ENCODE results near the gene FIBIN.
"Not testable (repeated sequence)": the region's sequence is repeated elsewhere in the genome, so short reads cannot be mapped to it uniquely, and the experiment has no call there.

FIBIN gene

DNA sequence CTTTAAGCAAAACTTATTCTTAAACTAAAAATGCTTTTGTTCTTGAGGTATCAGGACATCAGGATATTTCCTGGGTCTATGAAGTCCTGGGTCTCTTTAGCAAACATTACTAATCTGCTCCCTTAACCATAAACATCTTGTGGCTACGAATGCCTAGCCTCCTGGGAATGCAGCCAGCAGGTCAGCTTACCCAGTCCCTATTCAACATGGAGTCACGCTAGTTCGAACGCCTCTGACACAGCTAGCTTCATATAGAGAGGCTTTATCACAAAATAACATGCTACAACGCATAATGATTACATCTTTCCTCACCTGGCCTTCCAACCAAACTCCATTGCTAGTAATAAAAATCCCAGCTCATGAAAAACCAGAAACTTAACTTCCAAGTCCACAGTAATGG, 17.5 kb upstream of the FIBIN start:
- no peak for DNase-seq (ENCODE audit: extremely low read depth in 1 of 2, low read depth in 1 of 2)

DNA sequence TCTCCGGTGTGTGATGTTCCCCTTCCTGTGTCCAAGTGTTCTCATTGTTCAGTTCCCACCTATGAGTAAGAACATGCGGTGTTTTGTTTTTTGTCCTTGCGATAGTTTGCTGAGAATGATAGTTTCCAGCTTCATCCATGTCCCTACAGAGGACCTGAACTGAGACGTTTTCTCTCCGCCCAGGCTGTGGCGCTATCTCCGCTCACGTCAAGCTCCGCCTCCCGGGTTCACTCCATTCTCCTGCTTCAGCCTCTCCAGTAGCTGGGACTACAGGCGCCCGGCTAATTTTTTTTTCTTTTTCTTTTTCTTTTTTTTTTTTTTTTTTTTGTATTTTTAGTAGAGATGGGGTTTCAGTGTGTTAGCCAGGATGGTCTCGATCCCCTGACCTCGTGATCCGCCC, 16.7 kb upstream of the FIBIN start:
- not testable (repeated sequence) for DNase-seq (ENCODE audit: extremely low read depth in 1 of 2, low read depth in 1 of 2)

DNA sequence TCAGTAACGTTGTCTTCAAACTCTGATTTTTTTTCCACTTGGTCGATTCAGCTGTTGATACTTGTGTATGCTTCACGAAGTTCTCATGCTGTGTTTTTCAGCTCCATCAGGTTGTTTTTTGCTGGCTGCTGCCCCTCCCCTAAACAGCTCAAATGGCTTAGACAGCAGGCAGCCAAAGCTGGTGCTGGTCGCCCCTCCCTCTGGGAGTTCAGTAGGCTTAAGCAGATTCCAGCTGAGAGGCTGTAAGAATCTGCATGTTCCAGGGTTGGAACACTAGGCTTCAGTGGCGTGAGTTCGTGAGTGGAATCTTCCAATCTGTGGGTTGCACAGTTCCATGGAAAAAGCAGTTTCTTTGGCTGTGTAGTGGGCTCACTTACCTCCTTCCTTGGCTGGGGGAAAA, 10.3 kb upstream of the FIBIN start:
- DNase-seq (ENCODE audit: extremely low read depth in 1 of 2, low read depth in 1 of 2), result no peak

DNA sequence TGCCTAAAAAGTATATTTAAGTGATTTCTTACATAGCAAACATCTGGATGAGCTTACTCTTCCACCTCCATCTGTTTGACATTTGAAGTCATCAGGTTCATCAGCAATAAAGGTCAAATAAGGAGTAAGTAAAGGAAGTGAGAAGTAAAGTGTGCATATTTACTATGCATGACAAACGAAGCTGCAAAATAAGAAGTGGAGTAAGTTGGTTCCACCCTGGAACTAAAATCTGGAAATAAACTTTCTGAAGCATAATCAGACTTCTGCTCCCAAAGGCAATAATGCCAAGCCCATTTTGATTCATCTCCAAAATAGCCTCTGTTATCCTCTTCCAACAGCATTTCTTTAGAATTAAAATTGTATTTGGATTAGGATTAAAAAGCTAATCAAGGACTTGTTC, 8.4 kb upstream of the FIBIN start:
- no peak for DNase-seq (ENCODE audit: extremely low read depth in 1 of 2, low read depth in 1 of 2)

DNA sequence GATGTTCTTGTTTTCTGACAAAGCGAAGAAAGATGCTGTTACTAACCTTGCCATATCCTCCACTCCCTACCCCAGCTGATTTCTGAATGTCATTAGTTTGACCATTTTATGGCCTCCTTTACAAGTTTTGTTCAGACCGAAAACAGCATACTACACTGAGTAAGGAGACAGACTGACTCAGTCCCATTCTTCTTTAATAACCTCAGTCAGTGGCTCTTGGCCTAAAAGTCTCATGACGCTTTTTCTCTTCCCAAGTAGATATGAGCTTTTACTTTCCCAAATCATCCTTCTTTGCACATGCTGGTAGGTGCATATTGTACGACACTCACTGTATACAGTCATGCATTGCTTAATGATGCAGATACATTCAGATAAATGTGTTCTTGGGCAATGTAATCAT, 8.0 kb upstream of the FIBIN start:
- no peak for DNase-seq (ENCODE audit: extremely low read depth in 1 of 2, low read depth in 1 of 2)

DNA sequence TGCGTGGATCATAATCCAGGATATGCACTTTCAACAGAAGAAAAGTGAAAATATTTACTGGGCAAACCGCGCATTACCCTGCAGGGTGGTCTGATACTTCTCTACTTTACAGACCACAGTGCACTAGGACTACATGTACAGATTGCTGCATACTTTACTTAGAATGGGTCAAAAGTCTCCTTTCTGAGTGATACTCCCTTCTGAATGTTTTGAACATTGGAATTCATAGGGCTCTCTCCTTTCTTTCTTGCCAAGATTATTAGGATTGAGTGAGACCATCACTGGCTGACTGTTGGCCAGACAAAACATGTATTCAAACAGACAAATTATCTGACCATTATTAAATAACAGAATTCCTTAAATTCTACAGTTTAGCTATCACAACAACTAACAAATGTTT, 6.6 kb upstream of the FIBIN start:
- no peak for DNase-seq (ENCODE audit: extremely low read depth in 1 of 2, low read depth in 1 of 2)

DNA sequence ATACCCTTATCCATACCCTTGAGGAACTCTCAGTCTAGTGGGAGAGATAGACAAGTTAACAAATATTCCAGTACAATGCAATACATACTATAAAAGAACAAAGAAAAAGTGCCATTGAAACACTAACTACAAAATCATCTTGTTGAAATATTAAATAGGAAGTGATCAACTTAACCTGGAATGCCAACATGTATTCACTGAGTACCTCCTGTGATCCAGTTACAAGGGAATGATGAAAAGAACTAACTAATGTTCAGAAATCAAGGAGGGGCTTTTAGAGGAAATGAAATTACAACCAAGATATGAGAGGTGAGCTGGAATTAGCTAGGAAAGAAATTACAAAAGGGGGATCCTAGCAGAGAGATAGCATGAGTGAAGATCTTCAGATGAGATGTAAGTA, 6.2 kb upstream of the FIBIN start:
- no peak for DNase-seq (ENCODE audit: extremely low read depth in 1 of 2, low read depth in 1 of 2)

DNA sequence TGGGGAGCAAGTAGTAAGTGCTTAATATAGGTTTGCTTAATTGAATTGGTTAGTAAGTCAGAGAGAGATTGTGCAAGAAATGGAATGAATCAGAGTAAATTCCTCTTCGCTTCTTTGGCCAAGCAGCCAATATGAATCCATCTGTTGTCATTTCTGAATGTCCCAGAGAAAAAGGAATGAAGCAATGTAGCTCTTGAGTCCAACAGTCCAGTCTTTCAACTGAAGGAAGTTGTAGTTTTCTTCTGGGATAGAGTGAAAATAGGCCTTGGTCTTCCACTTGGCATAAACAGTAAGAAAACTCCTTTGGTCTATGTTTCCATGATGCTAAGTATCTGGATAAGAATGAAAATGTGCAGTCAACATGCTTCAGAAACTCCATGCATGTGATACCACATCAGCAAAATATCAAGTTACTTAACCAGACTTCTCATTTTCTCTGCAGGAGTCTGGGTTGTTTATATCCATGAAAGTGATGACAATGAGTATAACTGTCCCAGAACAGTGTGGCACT, 1.8 kb upstream of the FIBIN start:
- no peak for DNase-seq (ENCODE audit: extremely low read depth in 1 of 2, low read depth in 1 of 2)

DNA sequence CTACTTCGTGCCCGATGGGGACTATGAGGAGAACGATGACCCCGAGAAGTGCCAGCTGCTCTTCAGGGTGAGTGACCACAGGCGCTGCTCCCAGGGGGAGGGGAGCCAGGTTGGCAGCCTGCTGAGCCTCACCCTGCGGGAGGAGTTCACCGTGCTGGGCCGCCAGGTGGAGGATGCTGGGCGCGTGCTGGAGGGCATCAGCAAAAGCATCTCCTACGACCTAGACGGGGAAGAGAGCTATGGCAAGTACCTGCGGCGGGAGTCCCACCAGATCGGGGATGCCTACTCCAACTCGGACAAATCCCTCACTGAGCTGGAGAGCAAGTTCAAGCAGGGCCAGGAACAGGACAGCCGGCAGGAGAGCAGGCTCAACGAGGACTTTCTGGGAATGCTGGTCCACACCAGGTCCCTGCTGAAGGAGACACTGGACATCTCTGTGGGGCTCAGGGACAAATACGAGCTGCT, 751 bp downstream of the FIBIN start:
- no peak for DNase-seq (ENCODE audit: extremely low read depth in 1 of 2, low read depth in 1 of 2)

DNA sequence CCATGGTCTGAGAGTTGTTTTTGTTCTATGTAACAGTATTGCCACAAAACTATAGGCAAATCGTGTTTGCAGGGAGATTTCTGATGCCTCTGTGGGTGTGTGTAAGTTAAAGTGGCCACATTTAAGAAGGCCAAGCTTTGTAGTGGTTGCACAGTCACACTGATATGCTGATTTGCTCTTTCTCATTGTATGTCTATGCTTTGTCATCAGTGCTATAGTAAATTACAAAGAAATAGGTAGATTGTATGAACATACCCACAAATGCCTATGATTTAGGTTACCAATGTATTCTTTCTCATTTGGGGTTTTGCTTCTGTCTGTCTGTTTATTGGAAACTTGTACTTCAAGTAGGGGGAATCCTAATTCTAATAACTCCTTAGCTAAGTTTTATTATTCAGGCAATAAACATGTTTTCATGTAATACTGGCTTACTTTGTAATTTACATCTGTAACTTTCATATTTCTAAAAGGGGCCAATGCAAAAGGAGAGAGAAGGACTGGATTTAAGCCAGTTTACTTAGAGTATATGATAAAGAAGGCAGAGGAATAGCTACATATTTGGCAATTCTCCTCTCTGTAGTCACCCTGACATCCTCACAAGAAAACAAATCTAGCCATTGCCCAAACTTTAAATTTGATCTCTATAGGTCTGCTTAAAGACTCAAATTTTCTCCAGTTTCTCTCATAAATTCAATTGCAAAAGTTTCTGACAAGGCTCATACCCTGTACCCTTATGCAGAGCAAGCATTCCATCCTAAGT, 2.0 kb downstream of the FIBIN start:
- DNase-seq (ENCODE audit: extremely low read depth in 1 of 2, low read depth in 1 of 2), result no peak

DNA sequence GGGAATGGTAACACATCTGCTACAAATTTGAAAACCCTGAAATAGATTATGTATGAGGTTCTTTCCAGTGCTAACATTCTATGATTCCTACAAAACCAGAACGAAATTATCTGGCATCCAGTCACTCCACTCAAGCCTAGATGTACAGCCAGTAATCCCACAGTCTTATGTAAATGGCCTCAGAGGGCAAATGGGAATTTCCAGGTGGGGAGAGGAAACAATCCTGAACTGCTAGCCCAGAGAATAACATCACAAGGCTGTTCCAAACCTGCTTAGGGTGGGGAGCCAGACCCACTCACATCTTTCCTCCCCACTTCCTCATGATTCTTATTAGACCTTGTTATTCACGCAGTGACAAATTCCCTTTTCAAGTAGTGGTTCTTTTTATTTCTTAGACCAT, 3.5 kb downstream of the FIBIN start:
- no peak for DNase-seq (ENCODE audit: extremely low read depth in 1 of 2, low read depth in 1 of 2)

DNA sequence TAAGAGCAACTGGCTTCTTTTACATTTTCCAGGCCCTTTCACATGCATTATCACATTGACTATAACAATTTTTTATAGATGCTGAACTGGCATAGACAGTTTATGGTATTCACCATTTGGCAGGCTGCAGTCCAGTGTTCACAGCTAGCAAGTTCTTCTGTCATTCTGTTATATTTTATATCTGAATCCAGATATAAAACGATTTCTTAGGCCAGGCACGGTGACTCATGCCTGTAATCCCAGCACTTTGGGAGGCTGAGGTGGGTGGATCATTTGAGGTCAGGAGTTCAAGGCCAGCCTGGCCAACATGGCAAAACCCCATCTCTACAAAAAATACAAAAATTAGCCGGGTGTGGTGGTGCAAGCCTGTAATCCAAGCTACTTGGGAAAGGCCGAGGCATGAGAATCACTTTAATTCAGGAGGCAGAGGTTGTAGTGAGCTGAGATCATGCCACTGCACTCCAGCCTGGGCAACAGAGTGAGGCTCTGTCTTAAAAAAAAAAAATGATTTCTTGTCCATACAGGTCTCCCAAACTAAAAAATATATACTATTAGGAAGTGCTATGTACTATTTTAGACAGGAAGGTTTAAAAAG, 7.3 kb downstream of the FIBIN start:
- DNase-seq (ENCODE audit: extremely low read depth in 1 of 2, low read depth in 1 of 2), result not testable (repeated sequence)

DNA sequence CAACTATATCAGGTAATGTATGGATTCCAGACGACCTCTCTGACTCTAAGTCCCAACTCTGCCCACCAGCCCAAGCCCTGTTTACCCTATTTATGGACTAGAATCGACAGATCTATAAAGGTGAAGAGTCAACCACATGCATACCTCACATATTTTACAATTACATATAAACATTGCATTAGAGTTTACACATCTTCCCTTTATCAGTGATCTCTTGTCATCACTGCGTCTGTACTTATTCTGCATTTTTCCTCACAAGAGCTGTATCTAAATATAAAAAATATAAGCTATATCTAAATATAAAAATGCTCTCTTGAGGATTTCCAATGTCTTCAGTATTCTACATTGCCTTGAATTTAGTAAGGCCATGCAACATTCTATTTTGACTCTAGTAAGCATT, 8.5 kb downstream of the FIBIN start:
- DNase-seq (ENCODE audit: extremely low read depth in 1 of 2, low read depth in 1 of 2), result no peak

DNA sequence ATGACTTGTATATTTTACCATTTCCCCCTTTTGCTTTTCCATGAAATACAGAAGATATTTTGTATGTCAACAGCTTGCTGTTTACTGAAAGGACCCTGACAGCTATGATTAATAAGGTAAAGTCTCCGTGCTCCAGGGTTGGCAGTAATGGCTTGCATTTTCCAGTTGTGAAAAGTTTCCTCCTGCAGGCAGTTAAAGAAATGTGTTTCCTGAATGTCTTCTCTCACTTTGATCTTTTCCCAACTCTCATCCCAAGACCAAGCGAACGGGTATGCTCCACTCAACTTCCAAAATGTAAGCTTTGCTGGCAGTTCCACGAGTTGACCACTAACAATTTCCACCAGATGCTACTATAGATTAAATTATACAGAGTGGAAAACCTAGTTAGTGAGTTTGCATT, 8.9 kb downstream of the FIBIN start:
- DNase-seq (ENCODE audit: extremely low read depth in 1 of 2, low read depth in 1 of 2), result no peak

DNA sequence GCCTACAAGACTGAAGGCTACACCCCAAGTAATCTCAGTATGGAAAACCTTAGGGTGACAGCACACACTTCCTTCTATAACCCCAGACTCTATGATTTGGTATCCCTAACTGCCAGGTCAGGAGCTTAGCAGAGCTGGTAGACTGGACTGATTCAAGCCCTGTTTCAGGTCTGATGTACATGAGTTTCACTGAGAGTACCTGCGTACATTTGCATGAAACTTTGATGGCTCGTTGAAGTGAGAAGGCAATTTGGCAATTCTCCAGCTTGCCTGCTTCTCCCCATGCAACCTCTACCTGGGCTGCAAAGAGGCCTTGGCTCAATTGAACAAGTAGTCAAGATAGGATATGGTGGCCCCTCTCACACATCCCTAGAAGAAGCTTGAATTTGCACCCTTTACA, 10.2 kb downstream of the FIBIN start:
- no peak for DNase-seq (ENCODE audit: extremely low read depth in 1 of 2, low read depth in 1 of 2)

DNA sequence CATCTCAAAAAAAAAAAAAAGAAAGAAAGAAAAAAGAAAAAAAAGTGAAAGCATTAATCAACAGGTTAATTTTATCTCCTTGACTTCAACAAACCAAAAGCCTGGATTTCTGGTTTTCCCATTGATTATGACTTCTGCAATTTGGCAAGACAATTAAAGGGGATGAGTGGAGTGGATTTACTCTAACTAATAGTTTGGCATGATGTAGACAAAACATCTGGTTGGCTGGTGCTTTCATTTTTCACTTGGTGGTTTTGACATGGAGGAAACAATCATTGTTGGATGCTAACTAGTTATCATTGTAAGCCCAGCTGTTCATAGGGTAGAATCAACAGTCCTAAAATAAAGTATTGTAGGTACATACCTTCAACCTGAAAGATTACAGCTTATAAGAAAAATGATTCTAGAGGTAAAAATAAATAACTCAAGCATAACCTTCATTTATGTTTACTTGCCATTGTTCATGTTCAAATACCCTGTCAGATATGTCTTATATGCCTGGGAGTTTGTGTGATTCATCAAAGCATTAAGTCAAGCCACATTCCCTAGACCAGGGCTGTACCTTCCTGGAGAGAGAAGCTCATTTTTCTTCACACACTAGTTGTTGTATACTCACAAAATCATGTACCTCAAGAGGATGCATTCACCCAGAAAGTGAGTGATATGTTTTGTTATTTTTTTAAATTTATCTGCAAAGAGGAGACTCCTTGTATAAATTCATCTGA, 15.1 kb downstream of the FIBIN start:
- DNase-seq (ENCODE audit: extremely low read depth in 1 of 2, low read depth in 1 of 2), result no peak

DNA sequence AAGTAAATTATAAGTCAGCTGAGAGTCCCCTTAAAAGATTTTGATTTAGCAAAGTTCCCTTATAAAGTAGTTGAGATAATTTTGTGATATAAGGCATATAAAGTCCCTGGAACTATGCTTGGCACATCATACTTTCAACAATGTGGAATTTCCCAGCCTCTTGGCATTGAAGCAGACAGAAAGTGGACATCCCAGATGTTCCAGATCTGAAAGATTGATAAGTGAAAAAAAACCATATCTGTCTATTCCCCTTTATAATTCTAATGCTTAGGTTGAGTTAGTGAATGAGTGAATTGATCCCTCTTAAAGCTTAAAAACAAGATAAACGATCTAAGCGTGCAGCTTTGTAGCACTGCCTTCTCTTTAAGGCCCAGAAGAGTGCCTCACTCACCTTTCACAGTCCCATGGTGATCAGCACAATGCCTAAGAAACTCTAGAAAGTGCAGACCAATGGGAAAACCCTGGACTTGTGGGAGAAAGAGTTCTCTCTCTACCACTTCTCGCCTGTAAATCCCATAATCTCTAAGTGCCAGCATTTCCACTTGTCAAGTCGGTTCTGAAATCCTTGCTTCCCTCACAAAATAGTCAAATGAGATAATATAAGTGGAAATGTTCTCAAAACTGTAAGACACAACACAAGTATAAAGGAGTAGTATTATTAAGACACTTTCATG, 17.8 kb downstream of the FIBIN start:
- no peak for DNase-seq (ENCODE audit: extremely low read depth in 1 of 2, low read depth in 1 of 2)

DNA sequence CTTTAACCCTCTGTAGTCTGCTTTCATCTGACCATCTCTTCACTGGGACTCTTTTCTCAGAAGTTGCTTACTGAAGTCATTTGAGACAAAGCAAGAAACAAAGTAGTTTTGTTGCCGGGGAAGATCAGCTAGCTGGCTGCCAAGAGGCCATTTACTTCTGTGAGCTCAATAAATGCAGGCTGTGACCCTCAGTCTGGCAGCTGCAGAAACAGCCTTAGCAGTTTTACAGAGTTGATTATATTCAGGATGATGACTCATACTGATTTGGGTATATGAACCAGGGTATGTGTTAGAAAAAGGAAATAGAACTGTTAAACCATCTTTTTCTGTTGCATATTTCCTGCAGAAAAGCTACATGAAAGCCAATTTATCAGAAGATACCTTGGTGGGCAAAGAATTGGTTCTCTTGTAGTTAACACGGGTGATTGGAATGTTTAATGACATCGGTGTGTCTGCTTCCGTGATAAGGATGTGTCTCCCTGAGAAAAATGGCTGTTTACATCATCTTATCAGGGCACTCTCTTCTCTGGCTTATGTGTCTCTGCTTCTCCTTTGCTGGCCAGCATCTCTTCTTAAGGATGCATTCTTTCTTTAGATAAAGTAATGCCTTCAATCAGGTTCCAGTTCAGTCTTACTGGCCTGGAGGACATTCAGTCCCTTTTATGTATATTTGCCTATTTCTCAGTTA, 18.5 kb downstream of the FIBIN start:
- DNase-seq (ENCODE audit: extremely low read depth in 1 of 2, low read depth in 1 of 2), result no peak

DNA sequence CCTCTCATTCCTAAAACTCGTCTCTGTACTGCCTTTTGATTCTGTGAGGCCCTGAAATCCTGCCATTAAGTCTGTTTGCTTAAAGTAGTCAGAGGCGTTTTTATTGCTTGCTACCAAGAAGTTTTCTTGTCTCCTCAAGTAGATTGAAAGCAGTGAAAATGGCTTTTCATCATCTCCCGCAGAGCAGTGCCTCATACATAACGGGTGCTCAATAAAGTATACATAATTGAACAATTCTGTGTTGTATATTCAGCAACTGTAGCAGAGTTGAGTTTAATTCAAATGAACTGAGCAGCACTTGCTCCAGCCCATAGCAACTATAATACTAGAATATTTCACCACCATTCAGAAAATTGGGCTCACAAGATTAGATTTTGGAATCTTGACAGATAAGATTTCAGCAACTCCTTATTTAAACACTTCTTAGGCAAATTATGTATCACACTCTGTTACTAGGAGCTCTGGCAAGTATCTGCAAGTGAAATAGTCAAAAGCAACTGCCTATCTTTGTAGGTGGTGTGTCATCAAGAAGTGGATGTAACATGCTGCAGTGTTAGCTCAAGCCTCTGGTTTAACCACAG, 20.0 kb downstream of the FIBIN start:
- no peak for DNase-seq (ENCODE audit: extremely low read depth in 1 of 2, low read depth in 1 of 2)

DNA sequence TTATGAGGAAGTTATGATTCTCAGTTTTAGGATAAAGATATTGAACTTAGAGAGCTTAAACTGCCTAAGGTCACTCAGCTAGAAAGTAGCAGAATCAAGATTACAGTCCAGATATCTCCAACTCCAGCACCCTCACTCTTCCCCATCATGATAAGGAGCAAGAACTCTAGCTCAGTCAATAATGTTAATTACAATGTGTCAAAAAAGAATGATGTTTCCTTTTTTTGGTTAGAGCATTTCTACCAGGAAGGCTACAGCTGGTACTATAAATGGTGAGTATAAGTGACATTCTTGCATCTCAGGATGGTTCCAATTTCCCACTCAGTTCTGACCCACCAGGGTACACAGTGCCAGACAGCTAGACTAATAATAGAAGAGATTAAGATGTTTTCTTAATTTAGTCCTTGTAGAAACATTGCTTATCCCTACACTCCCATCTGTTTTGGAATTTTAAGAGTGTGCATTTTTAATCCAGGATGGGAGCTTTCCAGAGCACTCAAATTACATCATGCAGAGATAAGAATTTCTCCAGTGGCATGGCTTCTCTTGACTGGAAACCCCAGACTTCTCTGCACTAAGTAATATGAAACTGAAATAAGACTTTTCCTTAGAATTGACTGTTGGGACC, 25.1 kb downstream of the FIBIN start:
- no peak for DNase-seq (ENCODE audit: extremely low read depth in 1 of 2, low read depth in 1 of 2)

Measured in activated CD8-positive, alpha-beta memory T cell treated with anti-CD3 and anti-CD28 coated beads for 1 hour (primary cell).